Measurements from ENCODE around the gene SLC35F1. TPM values are rescaled to one million over a fixed set of nuclear protein-coding genes. Genes with fewer than 3 reads are reported as not detected.

The SLC35F1 gene
- total and polyA plus RNA-seq, 9 of the 15 experiments (the other 6 are each of a cell fraction or from before 2014, with no cell fraction given): 0.03 to 0.06 TPM; not detected in 7

DNA sequence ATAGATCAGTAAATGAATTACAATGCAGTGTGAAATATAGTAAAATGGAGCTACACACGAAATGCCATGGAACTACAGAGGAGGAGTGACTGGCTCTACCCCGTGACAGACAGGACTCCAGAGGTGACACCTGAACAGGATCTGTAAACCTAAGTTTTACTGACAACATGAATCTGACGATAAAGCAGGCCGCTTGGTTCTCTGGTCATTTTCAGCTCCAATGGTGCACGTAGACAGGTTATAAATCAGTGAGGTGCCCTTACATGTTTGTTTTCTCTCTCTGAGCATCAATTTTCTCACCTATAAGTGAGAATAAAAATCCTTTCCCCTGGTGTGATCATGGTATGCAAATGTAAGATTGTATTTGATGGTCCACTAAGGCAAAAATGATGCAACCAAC is 339.3 kb downstream of the SLC35F1 start (continued):
- no peak for TF ChIP-seq REST (IDR thresholded peaks at IDR 0.05; ENCODE audit: borderline replicate concordance)
- TF ChIP-seq REST (CRISPR knock-in tag; IDR thresholded peaks at IDR 0.05; ENCODE audit: low read depth): no peak
- TF ChIP-seq KDM1A (IDR thresholded peaks at IDR 0.05): no peak
- TF ChIP-seq NUFIP1 (IDR thresholded peaks at IDR 0.05; ENCODE audit: partially characterized antibody): no peak
- no peak for TF ChIP-seq ILF3 (IDR thresholded peaks at IDR 0.05; ENCODE audit: borderline replicate concordance)
- TF ChIP-seq NELFE (IDR thresholded peaks at IDR 0.05; ENCODE audit: insufficient read depth, insufficient read length): no peak
- no peak for TF ChIP-seq KDM5B (IDR thresholded peaks at IDR 0.05; ENCODE audit: insufficient replicate concordance, low read depth, low read length)
- no peak for TF ChIP-seq MECOM (CRISPR knock-in tag; IDR thresholded peaks at IDR 0.05)
- TF ChIP-seq, protein P1, sequence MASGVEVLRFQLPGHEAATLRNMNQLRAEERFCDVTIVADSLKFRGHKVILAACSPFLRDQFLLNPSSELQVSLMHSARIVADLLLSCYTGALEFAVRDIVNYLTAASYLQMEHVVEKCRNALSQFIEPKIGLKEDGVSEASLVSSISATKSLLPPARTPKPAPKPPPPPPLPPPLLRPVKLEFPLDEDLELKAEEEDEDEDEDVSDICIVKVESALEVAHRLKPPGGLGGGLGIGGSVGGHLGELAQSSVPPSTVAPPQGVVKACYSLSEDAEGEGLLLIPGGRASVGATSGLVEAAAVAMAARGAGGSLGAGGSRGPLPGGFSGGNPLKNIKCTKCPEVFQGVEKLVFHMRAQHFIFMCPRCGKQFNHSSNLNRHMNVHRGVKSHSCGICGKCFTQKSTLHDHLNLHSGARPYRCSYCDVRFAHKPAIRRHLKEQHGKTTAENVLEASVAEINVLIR (CRISPR knock-in tag; IDR thresholded peaks at IDR 0.05): no peak
- no peak for TF ChIP-seq NCOA2 (IDR thresholded peaks at IDR 0.05; ENCODE audit: partially characterized antibody in 2 of 2)
- no peak for TF ChIP-seq ETV5 (CRISPR knock-in tag; IDR thresholded peaks at IDR 0.05; ENCODE audit: low read depth)
- no peak for TF ChIP-seq ZKSCAN1 (IDR thresholded peaks at IDR 0.05; ENCODE audit: low read depth, low read length)
- no peak for TF ChIP-seq SP2 (IDR thresholded peaks at IDR 0.05; ENCODE audit: extremely low read depth, low read depth, low read length, poor library complexity, severe bottlenecking)
- TF ChIP-seq ZNF316 (IDR thresholded peaks at IDR 0.05): no peak
- TF ChIP-seq, protein P2, sequence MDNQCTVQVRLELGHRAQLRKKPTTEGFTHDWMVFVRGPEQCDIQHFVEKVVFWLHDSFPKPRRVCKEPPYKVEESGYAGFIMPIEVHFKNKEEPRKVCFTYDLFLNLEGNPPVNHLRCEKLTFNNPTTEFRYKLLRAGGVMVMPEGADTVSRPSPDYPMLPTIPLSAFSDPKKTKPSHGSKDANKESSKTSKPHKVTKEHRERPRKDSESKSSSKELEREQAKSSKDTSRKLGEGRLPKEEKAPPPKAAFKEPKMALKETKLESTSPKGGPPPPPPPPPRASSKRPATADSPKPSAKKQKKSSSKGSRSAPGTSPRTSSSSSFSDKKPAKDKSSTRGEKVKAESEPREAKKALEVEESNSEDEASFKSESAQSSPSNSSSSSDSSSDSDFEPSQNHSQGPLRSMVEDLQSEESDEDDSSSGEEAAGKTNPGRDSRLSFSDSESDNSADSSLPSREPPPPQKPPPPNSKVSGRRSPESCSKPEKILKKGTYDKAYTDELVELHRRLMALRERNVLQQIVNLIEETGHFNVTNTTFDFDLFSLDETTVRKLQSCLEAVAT (IDR thresholded peaks at IDR 0.05): no peak
